ENCODE measurements around the gene ATP6V1E1. TPM values are rescaled to one million over a fixed set of nuclear protein-coding genes. Genes with fewer than 3 reads are reported as not detected.

The ATP6V1E1 gene
- polyA plus RNA-seq, 3 donors, result 114 to 147 (median 144) TPM

DNA sequence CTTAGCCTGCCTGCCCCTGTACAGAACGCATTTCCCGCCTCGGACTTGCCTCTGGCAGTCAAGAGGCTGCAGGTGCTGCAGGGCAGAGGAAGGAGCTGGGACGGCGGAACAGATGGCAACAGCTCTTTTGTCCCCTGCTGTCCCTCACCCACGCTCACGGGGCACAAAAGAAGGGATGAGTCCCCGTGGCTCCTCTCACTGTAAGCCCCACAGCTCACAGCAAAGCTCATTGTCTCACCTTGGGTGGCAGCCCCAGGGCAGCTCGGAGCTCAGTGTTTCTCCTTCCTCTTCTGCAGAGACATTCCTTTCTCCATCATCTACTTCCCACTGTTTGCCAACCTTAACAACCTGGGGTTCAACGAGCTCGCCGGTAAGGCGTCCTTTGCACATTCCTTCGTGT, 40.9 kb downstream of the ATP6V1E1 start:
- Histone ChIP-seq H3K4me1 (ENCODE audit: control insufficient read depth in 1 of 2, insufficient read depth in 2 of 2, low read length in 2 of 2) (no peaks in the 10 kb centered on the region), H3K79me2 (ENCODE audit: insufficient read depth, low read length) (no peaks in the 10 kb centered on the region), H2AFZ (ENCODE audit: insufficient read depth, low read depth, low read length, poor library complexity, severe bottlenecking) (no peak overlapping the region), H3K27me3 (ENCODE audit: control insufficient read depth in 2 of 2, insufficient read depth in 2 of 2, low read length in 2 of 2) (no peaks in the 10 kb centered on the region), H3K27ac (ENCODE audit: low read depth in 1 of 2, low read length in 2 of 2) (no peak overlapping the region), H4K20me1 (ENCODE audit: insufficient read depth, low read length) (no peaks in the 10 kb centered on the region), H3K4me2 (replicated peaks; ENCODE audit: extremely low read depth, low read length, poor library complexity, severe bottlenecking) (no peak overlapping the region), H3K36me3 (replicated peaks in 1 of 2; ENCODE audit: control insufficient read depth in 1 of 2, insufficient read depth in 2 of 2, low read length in 2 of 2) (peaks cover 27 to 31% of the 10 kb centered on the region in 2 donors), H3K4me3 (replicated peaks in 1 of 3; ENCODE audit: low read depth in 2 of 3, low read length in 3 of 3) (no peak overlapping the region), H3K9ac (ENCODE audit: insufficient read depth, low read length, poor library complexity, severe bottlenecking) (no peak overlapping the region), H3K9me3 (replicated peaks in 1 of 2; ENCODE audit: control insufficient read depth in 1 of 2, insufficient read depth in 1 of 2, low read length in 2 of 2) (no peaks in the 10 kb centered on the region)
- TF ChIP-seq, protein P1, sequence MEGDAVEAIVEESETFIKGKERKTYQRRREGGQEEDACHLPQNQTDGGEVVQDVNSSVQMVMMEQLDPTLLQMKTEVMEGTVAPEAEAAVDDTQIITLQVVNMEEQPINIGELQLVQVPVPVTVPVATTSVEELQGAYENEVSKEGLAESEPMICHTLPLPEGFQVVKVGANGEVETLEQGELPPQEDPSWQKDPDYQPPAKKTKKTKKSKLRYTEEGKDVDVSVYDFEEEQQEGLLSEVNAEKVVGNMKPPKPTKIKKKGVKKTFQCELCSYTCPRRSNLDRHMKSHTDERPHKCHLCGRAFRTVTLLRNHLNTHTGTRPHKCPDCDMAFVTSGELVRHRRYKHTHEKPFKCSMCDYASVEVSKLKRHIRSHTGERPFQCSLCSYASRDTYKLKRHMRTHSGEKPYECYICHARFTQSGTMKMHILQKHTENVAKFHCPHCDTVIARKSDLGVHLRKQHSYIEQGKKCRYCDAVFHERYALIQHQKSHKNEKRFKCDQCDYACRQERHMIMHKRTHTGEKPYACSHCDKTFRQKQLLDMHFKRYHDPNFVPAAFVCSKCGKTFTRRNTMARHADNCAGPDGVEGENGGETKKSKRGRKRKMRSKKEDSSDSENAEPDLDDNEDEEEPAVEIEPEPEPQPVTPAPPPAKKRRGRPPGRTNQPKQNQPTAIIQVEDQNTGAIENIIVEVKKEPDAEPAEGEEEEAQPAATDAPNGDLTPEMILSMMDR (IDR thresholded peaks at IDR 0.05), result no peak
- WGBS (ENCODE audit: insufficient coverage), result 98% methylated on average over 13 of the region's 14 CpGs
- Mint-ChIP-seq H3K27ac (peak overlapping the region in 2 of 7 donors; percentile 36 to 63), H3K4me1 (no peaks in the 10 kb centered on the region), H3K36me3 (peaks cover 22 to 29% of the 10 kb centered on the region in 2 donors), H3K4me3 (no peak overlapping the region), H3K27me3 (ENCODE audit: low read depth in 3 of 3) (peaks cover 0 to 1% (median 1%) of the 10 kb centered on the region in 3 donors), H3K9me3 (peaks cover 0 to 2% (median 0%) of the 10 kb centered on the region in 7 donors)
- intact Hi-C loops (cut with micrococcal nuclease), result no loop called here
- DNase-seq, result no peak

DNA sequence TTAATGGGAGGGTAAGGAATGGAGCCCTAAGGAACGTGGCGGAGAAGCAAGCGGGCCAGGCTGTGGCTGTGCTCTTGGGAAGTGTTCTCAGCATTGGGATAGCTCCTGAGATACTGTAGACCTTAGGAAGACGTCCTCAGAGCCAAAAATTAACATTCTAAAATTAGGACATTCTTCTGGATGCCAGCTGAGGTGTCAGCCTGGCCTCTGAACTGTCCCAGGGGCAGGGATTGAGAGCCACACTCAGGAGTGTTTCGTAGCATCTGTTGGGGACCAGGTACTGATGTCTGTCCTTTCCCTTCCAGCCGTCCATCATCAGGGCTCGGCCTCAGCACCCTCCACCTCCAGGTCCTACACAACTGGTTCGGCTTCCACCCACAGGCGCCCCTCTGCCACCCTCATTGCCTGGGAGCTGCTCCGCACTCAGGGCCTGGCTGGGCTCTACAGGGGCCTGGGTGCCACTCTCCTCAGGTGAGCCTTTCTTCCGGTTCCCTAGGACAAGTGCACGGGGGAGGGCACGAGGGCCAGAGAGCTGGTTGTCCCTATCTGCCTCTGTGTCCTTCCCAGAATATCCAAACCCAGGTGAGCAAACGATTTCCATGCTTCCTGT, 41.6 kb downstream of the ATP6V1E1 start:
- H3K27me3 Mint-ChIP-seq (ENCODE audit: low read depth in 3 of 3), result peaks cover 1% of the 10 kb centered on the region in 3 donors
- H4K20me1 ChIP-seq (ENCODE audit: insufficient read depth, low read length), result no peaks in the 10 kb centered on the region
- no peak for DNase-seq
- peaks cover 15 to 22% of the 10 kb centered on the region in 2 donors for H3K36me3 Mint-ChIP-seq
- WGBS (ENCODE audit: insufficient coverage), result 93% methylated on average over 10 of the region's 14 CpGs
- no peak overlapping the region for H3K9ac ChIP-seq (ENCODE audit: insufficient read depth, low read length, poor library complexity, severe bottlenecking)
- H3K9me3 ChIP-seq (replicated peaks in 1 of 2; ENCODE audit: control insufficient read depth in 1 of 2, insufficient read depth in 1 of 2, low read length in 2 of 2), result no peaks in the 10 kb centered on the region
- no peak overlapping the region for H3K4me3 ChIP-seq (replicated peaks in 1 of 3; ENCODE audit: low read depth in 2 of 3, low read length in 3 of 3)
- no peak overlapping the region for H3K27ac Mint-ChIP-seq
- H2AFZ ChIP-seq (ENCODE audit: insufficient read depth, low read depth, low read length, poor library complexity, severe bottlenecking), result no peak overlapping the region
- TF ChIP-seq, protein P1 (IDR thresholded peaks at IDR 0.05), result no peak
- H3K4me2 ChIP-seq (replicated peaks; ENCODE audit: extremely low read depth, low read length, poor library complexity, severe bottlenecking), result no peak overlapping the region
- intact Hi-C loops (cut with micrococcal nuclease), result no loop called here
- no peaks in the 10 kb centered on the region for H3K27me3 ChIP-seq (ENCODE audit: control insufficient read depth in 2 of 2, insufficient read depth in 2 of 2, low read length in 2 of 2)
- no peaks in the 10 kb centered on the region for H3K4me1 ChIP-seq (ENCODE audit: control insufficient read depth in 1 of 2, insufficient read depth in 2 of 2, low read length in 2 of 2)
- no peaks in the 10 kb centered on the region for H3K4me1 Mint-ChIP-seq
- H3K4me3 Mint-ChIP-seq, result no peak overlapping the region
- H3K36me3 ChIP-seq (replicated peaks in 1 of 2; ENCODE audit: control insufficient read depth in 1 of 2, insufficient read depth in 2 of 2, low read length in 2 of 2), result peaks cover 20 to 24% of the 10 kb centered on the region in 2 donors
- no peaks in the 10 kb centered on the region for H3K79me2 ChIP-seq (ENCODE audit: insufficient read depth, low read length)
- H3K9me3 Mint-ChIP-seq, result peaks cover 0 to 2% (median 0%) of the 10 kb centered on the region in 7 donors
- H3K27ac ChIP-seq (ENCODE audit: low read depth in 1 of 2, low read length in 2 of 2), result no peak overlapping the region

All from CD14-positive monocyte (primary cell).